PFSK-1 (cell line): ENCODE measurements around the gene RNF19B.

Source experiments
- POLR2AphosphoS5 ChIP-seq: IDR thresholded peaks from 2 replicates; pipeline ENCODE4 v1.6.1; 2012; ENCODE audit warnings: low read depth, mild to moderate bottlenecking, control low read depth, low read length, moderate library complexity
- REST ChIP-seq, 2 experiments: IDR thresholded peaks; 2 replicates each; pipeline versions ENCODE4 v1.6.1 to v1.8.0; 2011 to 2012; ENCODE audit warnings: low read depth in 2 of 2, low read length in 2 of 2, control low read depth in 1 of 2, inconsistent platforms in 1 of 2, mild to moderate bottlenecking in 1 of 2, moderate library complexity in 1 of 2; ENCODE audit not compliant: insufficient read depth in 1 of 2
- SIN3A ChIP-seq: IDR thresholded peaks from 2 replicates; pipeline ENCODE4 v1.6.1; 2012; ENCODE audit warnings: mild to moderate bottlenecking, low read length, moderate library complexity, borderline replicate concordance; ENCODE audit not compliant: insufficient read depth
- TAF1 ChIP-seq: IDR thresholded peaks from 2 replicates; pipeline ENCODE4 v1.6.1; 2012; ENCODE audit warnings: low read length, control low read depth, borderline replicate concordance; ENCODE audit not compliant: insufficient read depth

GRCh38 chr1:32904797-32905196 is 59.8 kb downstream of the RNF19B start:
- TF ChIP-seq REST (IDR thresholded peaks at IDR 0.05; ENCODE audit: insufficient read depth in 1 of 2, low read depth in 2 of 2, low read length in 2 of 2) = no peak
- TF ChIP-seq POLR2AphosphoS5 = no peak
- no peak for TF ChIP-seq TAF1
- no peak for TF ChIP-seq SIN3A
